Activated naive CD8-positive, alpha-beta T cell treated with anti-CD3 and anti-CD28 coated beads, Interleukin-2, amount 50 U/mL, for 24 hours (primary cell): ENCODE data around the gene MAPK1.
"Not testable (repeated sequence)": the region's sequence is repeated elsewhere in the genome, so short reads cannot be mapped to it uniquely, and the experiment has no call there.

Source experiments
- ATAC-seq: fragments of 150-1000 bp; cut with Tn5 transposase; one replicate; pipeline ENCODE4 v1.10.0; 2021
- DNase-seq: peaks from one replicate; pipeline ENCODE4 v3.0.0; 2021
- H3K27ac Mint-ChIP-seq: one replicate; pipeline ENCODE4 v1.8.0; 2021; ENCODE audit warnings: mild to moderate bottlenecking, mixed read lengths
- H3K27me3 Mint-ChIP-seq: one replicate; pipeline ENCODE4 v1.8.0; 2021; ENCODE audit warnings: mixed read lengths
- H3K36me3 Mint-ChIP-seq: one replicate; pipeline ENCODE4 v1.8.0; 2021; ENCODE audit warnings: low read depth, mixed read lengths
- H3K4me1 Mint-ChIP-seq: one replicate; pipeline ENCODE4 v1.8.0; 2021; ENCODE audit warnings: mixed read lengths
- H3K4me3 Mint-ChIP-seq: one replicate; pipeline ENCODE4 v1.8.0; 2021; ENCODE audit warnings: mild to moderate bottlenecking, moderate library complexity, mixed read lengths
- H3K9me3 Mint-ChIP-seq: one replicate; pipeline ENCODE4 v1.8.0; 2021; ENCODE audit warnings: mixed read lengths

MAPK1 gene

GRCh38 chr22:21758091-21758864 is 109.2 kb downstream of the MAPK1 start:
- DNase-seq: no peak
- H3K27ac Mint-ChIP-seq: no peak overlapping the region
- H3K4me1 Mint-ChIP-seq: peaks cover 39% of the 10 kb centered on the region
- no peak overlapping the region for H3K4me3 Mint-ChIP-seq
- no peak for ATAC-seq
- H3K9me3 Mint-ChIP-seq: no peaks in the 10 kb centered on the region
- H3K36me3 Mint-ChIP-seq: peaks cover 45% of the 10 kb centered on the region
- no peaks in the 10 kb centered on the region for H3K27me3 Mint-ChIP-seq

- Mint-ChIP-seq H3K9me3 (no peaks in the 10 kb centered on the region), H3K27me3 (no peaks in the 10 kb centered on the region), H3K4me1 (peaks cover 23% of the 10 kb centered on the region), H3K27ac (no peak overlapping the region), H3K36me3 (peaks cover 30% of the 10 kb centered on the region), H3K4me3 (no peak overlapping the region)
- DNase-seq (no peak), ATAC-seq (peak; percentile 53)
These were observed 111.6 kb downstream of the MAPK1 start for GRCh38 chr22:21755851-21756284.

- H3K27ac Mint-ChIP-seq: no peak overlapping the region
- peaks cover 22% of the 10 kb centered on the region for H3K36me3 Mint-ChIP-seq
- no peak for ATAC-seq
- H3K27me3 Mint-ChIP-seq: no peaks in the 10 kb centered on the region
- DNase-seq: no peak
- no peak overlapping the region for H3K4me3 Mint-ChIP-seq
- no peaks in the 10 kb centered on the region for H3K9me3 Mint-ChIP-seq
- H3K4me1 Mint-ChIP-seq: peaks cover 18% of the 10 kb centered on the region
These were observed 112.9 kb downstream of the MAPK1 start for GRCh38 chr22:21754523-21754922.

GRCh38 chr22:21753374-21754111 is 113.9 kb downstream of the MAPK1 start:
- Mint-ChIP-seq H3K9me3 (no peaks in the 10 kb centered on the region), H3K36me3 (peaks cover 17% of the 10 kb centered on the region), H3K4me1 (peaks cover 18% of the 10 kb centered on the region), H3K4me3 (no peak overlapping the region), H3K27me3 (no peaks in the 10 kb centered on the region), H3K27ac (no peak overlapping the region)
- DNase-seq (no peak), ATAC-seq (no peak)

DNA sequence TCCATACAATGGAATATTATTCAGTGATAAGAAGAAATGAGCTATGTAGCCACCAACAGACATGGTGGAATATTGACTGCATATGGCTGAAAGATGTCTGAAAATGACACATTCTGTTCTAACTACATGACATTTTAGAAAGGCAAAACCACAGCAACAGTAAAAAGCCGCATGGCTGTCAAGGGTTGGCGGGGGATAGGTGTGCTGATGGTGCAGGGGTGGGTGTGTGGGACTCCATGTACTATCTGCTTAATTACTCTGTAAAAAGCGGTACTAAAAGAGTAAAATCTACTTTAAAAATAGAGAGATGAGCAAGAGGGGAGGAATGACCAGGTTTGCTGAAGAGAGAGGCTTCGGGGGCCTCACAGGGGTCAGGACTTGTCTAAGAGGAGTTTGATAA is 115.2 kb downstream of the MAPK1 start:
- no peak for DNase-seq
- peak; percentile 47 for ATAC-seq
- Mint-ChIP-seq H3K4me3 (no peak overlapping the region), H3K36me3 (peaks cover 13% of the 10 kb centered on the region), H3K9me3 (no peaks in the 10 kb centered on the region), H3K27me3 (no peaks in the 10 kb centered on the region), H3K27ac (no peak overlapping the region), H3K4me1 (peaks cover 18% of the 10 kb centered on the region)

GRCh38 chr22:21745948-21746347 is 121.5 kb downstream of the MAPK1 start:
- ATAC-seq (no peak), DNase-seq (no peak)
- Mint-ChIP-seq H3K36me3 (no peaks in the 10 kb centered on the region), H3K9me3 (no peaks in the 10 kb centered on the region), H3K4me3 (no peak overlapping the region), H3K27me3 (no peaks in the 10 kb centered on the region), H3K4me1 (no peaks in the 10 kb centered on the region), H3K27ac (no peak overlapping the region)

DNA sequence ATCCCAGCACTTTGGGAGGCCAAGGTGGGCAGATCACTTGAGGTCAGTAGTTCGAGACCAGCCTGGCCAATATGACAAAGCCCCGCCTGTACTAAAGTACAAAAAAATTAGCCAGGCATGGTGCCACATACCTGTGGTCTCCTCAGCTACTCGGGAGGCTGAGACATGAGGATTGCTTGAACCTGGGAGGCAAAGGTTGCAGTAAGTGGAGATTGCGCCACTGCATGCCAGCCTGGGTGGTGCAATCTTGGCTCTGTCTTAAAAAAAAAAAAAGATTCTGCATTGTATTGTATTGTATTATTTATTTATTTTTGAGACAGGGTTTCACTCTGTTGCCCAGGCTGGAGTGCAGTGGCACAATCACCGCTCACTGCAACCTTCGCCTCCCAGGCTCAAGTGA is 122.5 kb downstream of the MAPK1 start:
- not testable (repeated sequence) for H3K27me3 Mint-ChIP-seq, ATAC-seq, DNase-seq, H3K4me1 Mint-ChIP-seq, H3K27ac Mint-ChIP-seq, H3K4me3 Mint-ChIP-seq, H3K36me3 Mint-ChIP-seq, H3K9me3 Mint-ChIP-seq

GRCh38 chr22:21741790-21742189 is 125.7 kb downstream of the MAPK1 start:
- H3K27me3 Mint-ChIP-seq: peaks cover 4% of the 10 kb centered on the region
- H3K4me3 Mint-ChIP-seq: no peak overlapping the region
- peaks cover 12% of the 10 kb centered on the region for H3K4me1 Mint-ChIP-seq
- H3K9me3 Mint-ChIP-seq: no peaks in the 10 kb centered on the region
- ATAC-seq (no peak), DNase-seq (no peak)
- H3K27ac Mint-ChIP-seq: no peak overlapping the region
- H3K36me3 Mint-ChIP-seq: no peaks in the 10 kb centered on the region

DNA sequence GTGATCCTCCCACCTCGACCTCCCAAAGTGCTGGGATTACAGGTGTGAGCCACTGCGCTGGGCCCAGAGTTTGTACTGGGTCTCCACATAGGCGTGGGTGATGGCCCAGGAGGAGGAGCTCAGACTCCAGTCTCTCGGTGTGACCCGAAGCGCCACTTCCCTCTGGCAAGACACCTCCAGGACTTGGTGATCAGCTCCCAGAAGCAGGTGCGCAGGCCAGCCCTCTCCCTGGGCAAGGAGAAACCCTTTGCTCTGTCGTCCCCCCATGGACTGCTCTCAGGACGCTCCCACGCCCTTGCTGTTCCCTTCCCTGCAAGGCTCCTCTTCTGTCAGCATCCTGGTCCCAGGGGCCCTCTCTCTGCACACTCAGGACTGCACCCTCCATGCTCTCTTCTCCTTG is 126.4 kb downstream of the MAPK1 start:
- H3K9me3 Mint-ChIP-seq: no peaks in the 10 kb centered on the region
- H3K4me3 Mint-ChIP-seq: no peak overlapping the region
- no peak overlapping the region for H3K27ac Mint-ChIP-seq
- H3K27me3 Mint-ChIP-seq: peaks cover 4% of the 10 kb centered on the region
- H3K36me3 Mint-ChIP-seq: no peaks in the 10 kb centered on the region
- ATAC-seq (no peak), DNase-seq (no peak)
- peaks cover 12% of the 10 kb centered on the region for H3K4me1 Mint-ChIP-seq

GRCh38 chr22:21739828-21740377 is 127.5 kb downstream of the MAPK1 start:
- peaks cover 16% of the 10 kb centered on the region for H3K4me1 Mint-ChIP-seq

DNA sequence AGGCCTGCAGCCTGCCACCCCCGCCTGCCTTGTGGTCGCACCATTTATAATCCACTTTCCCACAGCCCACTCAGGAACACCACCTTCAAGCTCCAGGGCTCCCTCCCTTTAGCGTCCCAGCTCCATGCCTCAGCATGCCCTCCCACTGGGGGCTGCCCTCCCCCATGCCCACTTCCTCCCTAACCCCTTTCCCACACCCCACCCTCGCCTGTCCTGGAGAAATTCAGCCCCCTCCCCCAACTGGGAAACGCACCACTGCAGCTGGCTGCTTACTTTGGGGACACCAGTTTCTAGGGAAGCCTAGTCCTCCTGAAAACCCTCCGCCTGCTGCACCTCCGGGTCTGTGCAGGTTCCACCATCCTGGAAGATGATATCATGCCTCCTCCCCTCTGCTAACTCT is 128.5 kb downstream of the MAPK1 start:
- ATAC-seq (no peak), DNase-seq (no peak)
- peaks cover 7% of the 10 kb centered on the region for H3K27me3 Mint-ChIP-seq
- H3K4me3 Mint-ChIP-seq: no peak overlapping the region
- H3K9me3 Mint-ChIP-seq: no peaks in the 10 kb centered on the region
- H3K4me1 Mint-ChIP-seq: peaks cover 25% of the 10 kb centered on the region
- no peaks in the 10 kb centered on the region for H3K36me3 Mint-ChIP-seq
- no peak overlapping the region for H3K27ac Mint-ChIP-seq

More at GRCh38 chr22:21739828-21740377, 127.5 kb downstream of the MAPK1 start:
- Mint-ChIP-seq H3K9me3 (no peaks in the 10 kb centered on the region), H3K4me3 (no peak overlapping the region), H3K36me3 (no peaks in the 10 kb centered on the region), H3K27me3 (peaks cover 5% of the 10 kb centered on the region), H3K27ac (no peak overlapping the region)
- DNase-seq: no peak
- no peak for ATAC-seq

DNA sequence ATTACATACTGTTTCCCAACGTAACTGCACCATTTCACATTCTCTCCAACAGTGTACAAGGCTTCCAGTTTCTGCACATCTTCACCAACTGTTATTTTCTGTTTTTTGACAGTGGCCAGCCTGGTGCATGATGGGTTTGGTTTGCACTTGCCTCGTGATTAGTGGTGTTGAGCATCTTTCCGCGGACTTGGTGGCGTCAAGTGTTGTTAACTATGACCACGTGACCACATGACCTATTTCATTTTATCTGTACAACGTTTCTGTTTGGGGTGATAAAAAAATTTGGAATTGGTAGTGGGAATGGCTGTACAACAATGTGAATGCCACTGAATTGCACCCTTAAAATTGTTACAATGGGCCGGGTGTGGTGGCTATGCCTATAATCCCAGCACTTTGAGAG is 129.4 kb downstream of the MAPK1 start:
- no peak for ATAC-seq

GRCh38 chr22:21736948-21737347 is 130.5 kb downstream of the MAPK1 start:
- peaks cover 26% of the 10 kb centered on the region for H3K4me1 Mint-ChIP-seq
- H3K27ac Mint-ChIP-seq: no peak overlapping the region
- no peaks in the 10 kb centered on the region for H3K9me3 Mint-ChIP-seq
- peaks cover 11% of the 10 kb centered on the region for H3K27me3 Mint-ChIP-seq
- no peak for ATAC-seq
- no peaks in the 10 kb centered on the region for H3K36me3 Mint-ChIP-seq
- DNase-seq: no peak
- no peak overlapping the region for H3K4me3 Mint-ChIP-seq

More for the DNA sequence above, 129.4 kb downstream of the MAPK1 start:
- Mint-ChIP-seq H3K27me3 (peaks cover 11% of the 10 kb centered on the region), H3K9me3 (no peaks in the 10 kb centered on the region), H3K27ac (no peak overlapping the region), H3K4me1 (peaks cover 26% of the 10 kb centered on the region), H3K36me3 (no peaks in the 10 kb centered on the region), H3K4me3 (no peak overlapping the region)
- no peak for DNase-seq

DNA sequence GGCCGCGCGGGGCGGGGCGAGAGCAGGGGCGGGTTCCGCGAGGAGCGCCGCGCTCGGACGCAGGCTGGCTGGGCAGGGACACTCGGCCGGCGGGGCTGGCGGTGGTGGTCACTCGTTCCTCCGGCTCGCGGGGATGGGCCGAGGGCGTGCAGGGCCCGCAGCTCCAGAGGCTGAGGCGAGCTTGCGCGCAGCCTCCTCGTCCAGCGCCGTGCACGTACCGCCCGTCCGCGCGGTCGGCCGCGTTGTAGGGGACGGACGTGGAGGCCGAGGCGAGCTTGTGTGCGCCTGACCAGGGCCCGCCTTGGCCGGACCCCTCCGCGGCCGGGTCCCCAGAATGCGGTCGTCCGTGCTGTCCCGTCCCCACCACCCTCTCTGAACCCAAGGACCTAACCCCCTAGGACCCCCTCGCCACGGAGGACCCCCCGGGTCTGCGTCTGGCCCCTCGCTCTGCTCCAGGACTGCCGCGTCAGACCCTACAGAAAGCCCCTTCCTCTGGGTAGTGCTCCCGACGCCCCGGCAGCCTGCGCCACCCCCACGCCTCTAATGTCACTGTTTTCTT is 131.3 kb downstream of the MAPK1 start:
- DNase-seq (no peak), ATAC-seq (no peak)
- no peak overlapping the region for H3K27ac Mint-ChIP-seq
- H3K4me3 Mint-ChIP-seq: no peak overlapping the region
- H3K9me3 Mint-ChIP-seq: no peaks in the 10 kb centered on the region
- no peaks in the 10 kb centered on the region for H3K36me3 Mint-ChIP-seq
- H3K4me1 Mint-ChIP-seq: peaks cover 26% of the 10 kb centered on the region
- H3K27me3 Mint-ChIP-seq: peaks cover 11% of the 10 kb centered on the region
